ENCODE data around the gene TIMM17B. TPM values are rescaled to one million over a fixed set of nuclear protein-coding genes. Genes with fewer than 3 reads are reported as not detected.

Gene TIMM17B
- total RNA-seq, 2 experiments from 2014 or later = 52.9 to 53.2 TPM

DNA sequence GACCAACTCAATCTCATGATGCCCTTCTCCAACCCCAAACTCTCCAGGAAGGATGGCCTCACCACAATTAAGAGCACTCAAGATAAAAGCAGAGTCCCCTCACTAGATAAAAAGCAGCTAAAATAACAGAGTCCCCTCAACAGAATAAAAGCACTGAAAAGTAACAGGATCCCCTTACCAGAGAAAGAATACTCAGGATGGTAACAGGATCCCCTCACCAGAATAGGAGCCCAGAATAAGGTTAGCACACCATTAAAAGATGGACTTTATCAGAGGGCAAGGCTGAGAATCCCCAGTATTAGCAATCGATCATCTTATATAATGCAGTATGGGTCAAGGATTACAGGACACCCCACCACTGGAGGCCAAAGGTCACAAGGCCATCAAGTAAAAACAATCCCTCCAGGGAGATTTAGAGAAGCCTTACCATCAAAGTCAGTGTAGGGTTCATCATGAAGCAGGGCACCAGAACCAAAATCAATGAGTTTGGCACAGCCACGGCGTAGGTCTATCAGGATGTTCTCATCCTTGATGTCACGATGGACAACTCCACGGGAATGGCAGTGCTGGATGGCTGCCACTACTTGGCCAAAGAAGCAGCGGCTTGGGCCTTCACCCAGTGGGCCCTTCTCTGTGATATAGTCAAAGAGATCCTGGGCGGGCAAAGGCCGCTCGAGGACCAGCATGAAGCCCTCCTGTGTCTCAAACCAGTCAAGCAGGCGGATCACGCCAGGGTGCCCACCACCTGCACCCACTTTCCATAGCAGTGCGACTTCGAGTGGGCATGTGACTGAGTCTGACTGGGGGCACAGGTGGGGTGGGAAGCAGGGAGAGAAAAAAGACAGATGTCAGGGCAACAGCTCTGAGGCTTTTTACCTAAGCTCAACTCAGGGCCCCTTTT is 17.3 kb upstream of the TIMM17B start:
- H3K36me3 Mint-ChIP-seq = peaks cover 58% of the 10 kb centered on the region
- no peak for ATAC-seq
- H3K4me3 Mint-ChIP-seq = peak overlapping the region; percentile 96
- CTCF ChIA-PET = interaction anchor here (1.0 kb wide), 1 partner anchor 29 kb away, joined by 3 read pairs; no protein-coding TSS in a partner anchor
- no peaks in the 10 kb centered on the region for H3K9me3 Mint-ChIP-seq (ENCODE audit: low read depth)
- peaks cover 59% of the 10 kb centered on the region for H3K4me1 Mint-ChIP-seq
- DNase-seq = no peak
- peak overlapping the region; percentile 56 for H3K27ac Mint-ChIP-seq
- peaks cover 3% of the 10 kb centered on the region for H3K27me3 Mint-ChIP-seq

GRCh38 chrX:48913605-48914366 is 16.2 kb upstream of the TIMM17B start:
- no peaks in the 10 kb centered on the region for H3K9me3 Mint-ChIP-seq (ENCODE audit: low read depth)
- peaks cover 58% of the 10 kb centered on the region for H3K36me3 Mint-ChIP-seq
- peaks cover 3% of the 10 kb centered on the region for H3K27me3 Mint-ChIP-seq
- H3K27ac Mint-ChIP-seq = peak overlapping the region; percentile 56
- CTCF ChIA-PET = interaction anchor here (2.6 kb wide), 1 partner anchor 26 kb away, joined by 10 read pairs; no protein-coding TSS in a partner anchor
- H3K4me3 Mint-ChIP-seq = peak overlapping the region; percentile 96
- peaks cover 55% of the 10 kb centered on the region for H3K4me1 Mint-ChIP-seq
- DNase-seq (no peak), ATAC-seq (no peak)

DNA sequence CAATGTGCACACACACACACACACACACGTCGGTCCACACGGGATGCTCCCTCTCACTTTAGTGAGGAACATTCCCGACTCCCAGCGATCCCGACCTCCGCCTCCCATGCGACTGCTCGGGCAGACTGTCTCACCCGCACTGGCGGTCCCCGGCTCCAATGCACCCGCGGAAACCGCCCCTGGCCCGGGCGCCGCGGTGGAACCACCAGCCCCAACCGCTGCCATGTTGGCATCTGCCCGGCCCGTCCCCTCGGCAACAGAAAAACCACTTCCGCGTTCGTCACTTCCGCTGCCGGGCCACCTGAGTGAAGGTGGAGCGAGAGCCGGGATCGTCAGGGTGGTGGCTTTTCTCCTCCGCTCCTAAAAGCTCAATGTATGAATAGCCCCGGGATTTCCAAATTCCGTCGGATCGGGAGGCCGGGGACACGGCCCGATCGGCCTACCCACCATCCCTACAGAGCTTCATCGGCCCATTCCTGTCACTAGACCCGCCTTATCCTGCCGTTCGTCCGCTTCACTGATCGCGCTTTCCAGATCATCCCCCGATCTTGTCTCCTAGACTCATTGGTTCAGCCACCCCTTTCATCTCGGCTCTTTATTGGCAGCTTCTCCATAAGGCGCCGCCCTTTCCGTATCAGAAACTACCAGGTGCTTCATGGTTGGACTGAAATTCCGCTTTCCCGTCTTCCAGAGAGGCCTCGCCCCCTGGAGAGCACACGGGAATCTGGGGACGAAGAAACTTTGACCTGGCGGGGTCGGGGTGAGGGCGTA is 14.0 kb upstream of the TIMM17B start, which contains the start of gene SLC35A2:
Gene SLC35A2, minus strand, starts transcription at position 235 of the 771 bp plus-strand sequence. Its CDS starts 10 bp downstream, at position 225.
- H3K4me3 Mint-ChIP-seq = peak within 1 kb of the TSS; percentile 96
- peaks cover 3% of the 10 kb centered on the region for H3K27me3 Mint-ChIP-seq
- peak within 1 kb of the TSS; percentile 92 for H3K27ac Mint-ChIP-seq
- H3K4me1 Mint-ChIP-seq = peaks cover 51% of the 10 kb centered on the region
- CTCF ChIA-PET = interaction anchor here (0.5 to 2.6 kb wide), 7 partner anchors 20 to 372 kb away, joined by 3 to 10 read pairs (median 4); partner anchors contain the start of gene TBC1D25
- DNase-seq (peak; percentile 92), ATAC-seq (peak; percentile 78)
- no peaks in the 10 kb centered on the region for H3K9me3 Mint-ChIP-seq (ENCODE audit: low read depth)
- peaks cover 41% of the 10 kb centered on the region for H3K36me3 Mint-ChIP-seq

- DNase-seq (no peak), ATAC-seq (peak; percentile 4)
- Mint-ChIP-seq H3K27me3 (peaks cover 3% of the 10 kb centered on the region), H3K9me3 (ENCODE audit: low read depth) (no peaks in the 10 kb centered on the region), H3K36me3 (peaks cover 35% of the 10 kb centered on the region), H3K4me3 (peak overlapping the region; percentile 96), H3K27ac (peak overlapping the region; percentile 92), H3K4me1 (peaks cover 49% of the 10 kb centered on the region)
- CTCF ChIA-PET = interaction anchor here (1.1 to 1.3 kb wide), 2 partner anchors 19 to 26 kb away, joined by 3 to 4 read pairs; no protein-coding TSS in a partner anchor
Measured at GRCh38 chrX:48910926-48911411, 13.4 kb upstream of the TIMM17B start.

DNA sequence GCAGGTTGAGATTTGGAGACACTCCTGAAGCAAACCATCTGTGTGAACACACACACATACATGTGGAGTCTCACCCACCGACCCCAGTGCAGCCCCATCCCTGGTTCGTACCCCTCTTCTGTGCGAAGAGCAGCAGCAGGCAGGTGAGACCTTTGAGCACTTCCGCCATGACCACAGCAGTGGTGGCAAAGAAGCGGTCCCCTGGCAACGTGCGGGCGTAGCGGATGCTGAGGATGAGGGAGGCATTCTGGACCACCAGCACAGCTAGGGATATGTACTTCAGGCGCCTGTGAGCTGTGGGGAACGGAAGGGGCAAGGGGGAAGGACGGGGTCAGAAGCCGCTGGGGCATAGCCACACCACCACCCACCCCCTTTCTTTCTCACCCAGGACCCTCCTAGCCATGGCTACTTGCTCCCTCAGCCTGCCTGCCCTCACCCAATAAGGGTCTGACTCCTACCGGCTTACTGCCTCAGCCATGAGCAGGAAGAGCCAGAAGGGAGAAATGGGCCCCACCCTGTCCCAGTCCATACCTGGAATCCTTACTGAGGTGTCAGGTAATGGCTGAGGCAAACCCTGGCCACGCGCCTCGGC is 12.2 kb upstream of the TIMM17B start:
- DNase-seq (no peak), ATAC-seq (no peak)
- no peak overlapping the region for H3K27ac Mint-ChIP-seq
- H3K9me3 Mint-ChIP-seq (ENCODE audit: low read depth) = no peaks in the 10 kb centered on the region
- H3K4me1 Mint-ChIP-seq = peaks cover 39% of the 10 kb centered on the region
- H3K36me3 Mint-ChIP-seq = peaks cover 23% of the 10 kb centered on the region
- CTCF ChIA-PET = no interaction called here
- H3K27me3 Mint-ChIP-seq = peaks cover 3% of the 10 kb centered on the region
- no peak overlapping the region for H3K4me3 Mint-ChIP-seq

DNA sequence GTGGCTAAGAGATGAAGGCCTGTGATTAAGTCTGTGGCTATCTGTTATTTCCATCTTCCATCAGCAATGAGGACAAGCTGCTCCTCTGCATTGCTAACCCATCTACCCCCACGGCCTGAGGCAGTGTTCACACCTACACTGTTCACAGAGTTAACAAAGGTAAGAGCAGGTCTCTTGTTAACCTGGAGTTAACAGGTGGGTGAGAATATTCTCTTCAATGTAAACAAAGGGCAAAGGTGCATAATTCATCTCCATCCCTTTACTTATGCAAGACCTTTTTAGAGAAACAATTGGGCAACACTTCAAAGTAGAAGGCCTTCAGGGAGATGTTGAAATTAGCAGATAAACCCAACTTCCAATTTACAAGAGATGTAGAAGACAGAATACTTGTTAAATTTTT is 11.0 kb upstream of the TIMM17B start:
- H3K9me3 Mint-ChIP-seq (ENCODE audit: low read depth) = no peaks in the 10 kb centered on the region
- DNase-seq (no peak), ATAC-seq (no peak)
- CTCF ChIA-PET = no interaction called here
- no peak overlapping the region for H3K27ac Mint-ChIP-seq
- H3K27me3 Mint-ChIP-seq = peaks cover 3% of the 10 kb centered on the region
- peaks cover 13% of the 10 kb centered on the region for H3K36me3 Mint-ChIP-seq
- no peak overlapping the region for H3K4me3 Mint-ChIP-seq
- peaks cover 28% of the 10 kb centered on the region for H3K4me1 Mint-ChIP-seq

DNA sequence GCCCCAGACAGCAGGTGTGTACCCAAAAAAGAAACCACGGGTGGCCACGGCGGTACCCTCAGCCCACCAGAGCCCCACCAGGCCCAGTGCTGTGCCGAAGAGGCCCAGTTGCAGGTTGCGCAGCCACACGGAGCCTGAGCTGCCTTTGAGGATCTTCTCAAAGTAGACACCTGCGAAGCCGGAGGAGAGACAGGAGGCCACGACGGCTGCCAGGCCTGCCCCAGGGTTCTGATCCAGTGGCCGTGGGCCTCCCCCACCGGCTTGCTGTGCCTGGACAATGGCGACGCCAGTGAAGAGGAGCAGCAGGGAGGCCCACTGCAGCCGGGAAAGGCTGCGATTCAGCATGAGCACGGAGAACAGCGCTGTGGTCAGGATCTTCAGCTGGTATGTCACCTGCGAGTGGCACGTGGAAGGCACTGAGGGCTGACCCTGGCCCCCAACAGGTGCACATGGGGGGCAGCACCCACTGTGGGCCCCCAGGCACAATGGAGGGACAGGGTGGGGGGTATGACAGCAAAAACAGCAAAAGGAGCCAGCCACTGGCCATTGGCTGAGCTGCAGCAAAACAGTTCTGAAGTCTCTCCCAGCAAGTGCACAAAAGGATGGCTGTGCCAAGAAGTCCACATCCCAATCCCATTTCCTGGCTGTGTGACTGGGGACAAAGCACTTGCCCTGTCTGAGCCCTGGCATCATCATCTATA is 7.7 kb upstream of the TIMM17B start:
- Mint-ChIP-seq H3K27me3 (no peaks in the 10 kb centered on the region), H3K36me3 (peaks cover 9% of the 10 kb centered on the region), H3K9me3 (ENCODE audit: low read depth) (no peaks in the 10 kb centered on the region), H3K4me1 (peaks cover 3% of the 10 kb centered on the region), H3K4me3 (no peak overlapping the region), H3K27ac (no peak overlapping the region)
- DNase-seq (no peak), ATAC-seq (no peak)
- CTCF ChIA-PET = no interaction called here

DNA sequence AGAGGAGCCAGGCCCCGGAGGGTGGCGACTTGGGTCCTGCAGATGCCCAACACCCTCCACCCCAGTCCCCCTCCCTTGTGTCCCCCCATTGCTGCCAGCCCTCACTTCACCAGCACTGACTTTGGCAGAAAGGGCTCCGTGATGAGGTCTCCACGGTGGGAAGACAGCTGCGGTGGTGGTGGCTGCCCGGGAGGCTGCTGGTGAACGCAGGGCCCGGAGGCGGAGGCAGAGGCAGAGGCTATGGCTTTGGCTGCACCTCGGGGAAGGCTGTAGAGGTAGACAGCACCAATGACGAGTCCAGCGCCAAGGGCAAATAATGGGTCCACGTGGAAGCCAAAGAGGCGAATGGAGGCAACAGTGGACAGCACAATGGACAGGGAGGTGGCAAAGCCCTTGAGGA is 7.1 kb upstream of the TIMM17B start:
- H3K27me3 Mint-ChIP-seq = no peaks in the 10 kb centered on the region
- H3K36me3 Mint-ChIP-seq = peaks cover 9% of the 10 kb centered on the region
- no peak overlapping the region for H3K4me3 Mint-ChIP-seq
- CTCF ChIA-PET = no interaction called here
- ATAC-seq (no peak), DNase-seq (no peak)
- H3K27ac Mint-ChIP-seq = no peak overlapping the region
- peaks cover 2% of the 10 kb centered on the region for H3K4me1 Mint-ChIP-seq
- no peaks in the 10 kb centered on the region for H3K9me3 Mint-ChIP-seq (ENCODE audit: low read depth)

DNA sequence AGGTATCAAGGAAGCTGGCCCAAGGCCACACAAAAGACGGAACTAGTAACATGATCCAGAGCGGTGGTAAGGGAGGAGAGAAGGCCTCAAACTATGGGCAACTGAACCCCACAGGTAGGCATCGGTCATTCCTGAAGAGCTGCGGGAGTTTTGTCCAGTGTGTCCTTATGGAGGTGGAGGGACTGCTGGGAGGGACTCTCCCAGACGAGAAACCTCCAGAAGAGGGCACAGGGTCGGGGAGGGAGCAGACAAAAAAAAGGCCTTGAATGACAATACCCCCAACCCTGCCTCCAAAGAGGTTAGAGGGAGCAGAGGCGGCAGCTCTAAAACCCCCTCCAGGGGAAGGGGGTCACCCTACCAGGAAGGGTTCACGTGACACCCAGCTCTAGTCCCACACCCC is 6.6 kb upstream of the TIMM17B start:
- no peak for DNase-seq
- H3K9me3 Mint-ChIP-seq (ENCODE audit: low read depth) = no peaks in the 10 kb centered on the region
- H3K36me3 Mint-ChIP-seq = peaks cover 9% of the 10 kb centered on the region
- H3K4me1 Mint-ChIP-seq = peaks cover 5% of the 10 kb centered on the region
- no peak for ATAC-seq
- H3K27ac Mint-ChIP-seq = no peak overlapping the region
- CTCF ChIA-PET = no interaction called here
- H3K27me3 Mint-ChIP-seq = no peaks in the 10 kb centered on the region
- H3K4me3 Mint-ChIP-seq = no peak overlapping the region

DNA sequence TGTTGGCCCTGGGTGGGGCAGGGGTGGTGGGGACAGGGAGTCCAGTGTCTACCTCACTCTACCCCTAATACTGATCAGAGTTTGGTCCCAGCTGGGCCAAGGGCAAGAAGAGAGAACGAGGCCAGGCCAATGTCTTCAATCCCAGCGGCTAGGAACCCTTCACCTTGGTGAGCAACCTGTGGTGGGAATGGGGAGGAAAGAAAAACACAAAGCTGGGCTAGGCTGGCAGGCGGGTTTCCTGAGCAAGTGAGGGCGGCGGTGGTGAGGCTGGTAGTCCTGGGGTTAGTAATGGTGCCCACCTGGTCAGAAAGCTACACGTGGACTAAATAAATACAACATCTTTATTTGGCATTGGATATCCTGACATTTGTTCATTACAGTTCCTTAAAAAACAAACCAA is 5.7 kb upstream of the TIMM17B start:
- peaks cover 6% of the 10 kb centered on the region for H3K4me1 Mint-ChIP-seq
- DNase-seq (no peak), ATAC-seq (no peak)
- peaks cover 9% of the 10 kb centered on the region for H3K36me3 Mint-ChIP-seq
- H3K27me3 Mint-ChIP-seq = no peaks in the 10 kb centered on the region
- H3K27ac Mint-ChIP-seq = no peak overlapping the region
- H3K9me3 Mint-ChIP-seq (ENCODE audit: low read depth) = no peaks in the 10 kb centered on the region
- CTCF ChIA-PET = no interaction called here
- no peak overlapping the region for H3K4me3 Mint-ChIP-seq

DNA sequence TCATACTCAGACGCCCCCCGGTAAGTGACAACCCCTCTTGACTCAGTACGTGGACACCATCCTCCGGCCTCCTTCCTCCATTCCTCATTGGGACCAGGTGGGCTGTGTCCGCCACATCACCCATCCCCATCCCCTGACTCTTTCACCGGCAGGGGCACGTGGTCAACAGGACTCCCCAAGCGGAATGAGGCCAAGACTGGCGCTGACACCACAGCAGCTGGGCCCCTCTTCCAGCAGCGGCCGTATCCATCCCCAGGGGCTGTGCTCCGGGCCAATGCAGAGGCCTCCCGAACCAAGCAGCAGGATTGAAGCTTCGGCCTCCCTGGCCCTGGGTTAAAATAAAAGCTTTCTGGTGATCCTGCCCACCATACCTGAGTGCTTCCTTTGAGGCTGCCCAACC is 5.2 kb upstream of the TIMM17B start:
- Mint-ChIP-seq H3K4me1 (peaks cover 6% of the 10 kb centered on the region), H3K9me3 (ENCODE audit: low read depth) (no peaks in the 10 kb centered on the region), H3K27ac (no peak overlapping the region), H3K27me3 (no peaks in the 10 kb centered on the region), H3K36me3 (peaks cover 9% of the 10 kb centered on the region), H3K4me3 (no peak overlapping the region)
- ATAC-seq (no peak), DNase-seq (no peak)
- CTCF ChIA-PET = no interaction called here

- no peak overlapping the region for H3K27ac Mint-ChIP-seq
- no peaks in the 10 kb centered on the region for H3K27me3 Mint-ChIP-seq
- no peak overlapping the region for H3K4me3 Mint-ChIP-seq
- H3K36me3 Mint-ChIP-seq = peaks cover 9% of the 10 kb centered on the region
- CTCF ChIA-PET = no interaction called here
- DNase-seq (no peak), ATAC-seq (no peak)
- H3K9me3 Mint-ChIP-seq (ENCODE audit: low read depth) = no peaks in the 10 kb centered on the region
- H3K4me1 Mint-ChIP-seq = peaks cover 6% of the 10 kb centered on the region
Measured at GRCh38 chrX:48902135-48902534, 4.6 kb upstream of the TIMM17B start.

Measured in activated CD8-positive, alpha-beta memory T cell treated with anti-CD3 and anti-CD28 coated beads, Interleukin-2, amount 10 ng/mL, durations not matched to agents 7 days and 5 days (primary cell).